Transverse colon (tissue), 4 donors: ENCODE results near the gene TNNI2.

Source experiments
- CTCF ChIP-seq, 5 experiments: fragments of 200-600 bp in 3 of 5; fragments of 450-650 bp in 2 of 5; sonication (generic) in 3 of 5; IDR thresholded peaks; 1 replicate in 2 of 5; 2 replicates in 3 of 5; pipeline ENCODE4 v1.5.1; 2016 to 2017; ENCODE audit warnings: antibody characterized with exemption in 5 of 5, inconsistent platforms in 3 of 5, mild to moderate bottlenecking in 2 of 5, moderate library complexity in 1 of 5
- POLR2A ChIP-seq: fragments of 450-650 bp; IDR thresholded peaks from one replicate; pipeline ENCODE4 v1.6.1; 2016; ENCODE audit warnings: antibody characterized with exemption, mild to moderate bottlenecking, moderate library complexity
- POLR2AphosphoS5 ChIP-seq, 3 donors: sonication (generic); formaldehyde crosslinking; IDR thresholded peaks; one replicate each; pipeline ENCODE4 v1.6.1; 2016; ENCODE audit warnings: antibody characterized with exemption in 3 of 3

- no peak for TF ChIP-seq POLR2A
- no peak for TF ChIP-seq CTCF (IDR thresholded peaks at IDR 0.05)
- TF ChIP-seq POLR2AphosphoS5 (IDR thresholded peaks at IDR 0.05) = no peak
Observed at GRCh38 chr11:1830004-1830321, 8.8 kb upstream of the TNNI2 start.
